ENCODE results near the gene ATRNL1.

DNA sequence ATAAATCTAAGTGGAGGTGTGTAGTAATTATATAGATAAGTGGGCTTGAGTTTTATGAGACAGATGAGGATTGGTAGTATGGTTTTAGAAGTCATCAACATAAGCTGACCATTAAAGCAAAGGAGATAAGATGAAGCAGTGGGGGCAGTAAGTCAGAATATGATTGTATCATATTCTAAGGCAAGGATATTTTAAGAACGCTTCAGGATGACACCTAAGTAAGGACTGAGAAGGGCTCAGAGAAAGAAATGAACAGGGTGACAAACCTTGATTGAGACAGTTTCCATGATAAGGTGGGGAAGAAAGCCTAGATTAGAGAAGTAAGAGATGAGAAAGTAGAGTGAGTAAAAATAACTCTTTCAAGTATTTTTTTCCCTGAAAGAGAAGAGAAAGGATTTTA, 567.2 kb downstream of the ATRNL1 start:
- TF ChIP-seq, protein P1, sequence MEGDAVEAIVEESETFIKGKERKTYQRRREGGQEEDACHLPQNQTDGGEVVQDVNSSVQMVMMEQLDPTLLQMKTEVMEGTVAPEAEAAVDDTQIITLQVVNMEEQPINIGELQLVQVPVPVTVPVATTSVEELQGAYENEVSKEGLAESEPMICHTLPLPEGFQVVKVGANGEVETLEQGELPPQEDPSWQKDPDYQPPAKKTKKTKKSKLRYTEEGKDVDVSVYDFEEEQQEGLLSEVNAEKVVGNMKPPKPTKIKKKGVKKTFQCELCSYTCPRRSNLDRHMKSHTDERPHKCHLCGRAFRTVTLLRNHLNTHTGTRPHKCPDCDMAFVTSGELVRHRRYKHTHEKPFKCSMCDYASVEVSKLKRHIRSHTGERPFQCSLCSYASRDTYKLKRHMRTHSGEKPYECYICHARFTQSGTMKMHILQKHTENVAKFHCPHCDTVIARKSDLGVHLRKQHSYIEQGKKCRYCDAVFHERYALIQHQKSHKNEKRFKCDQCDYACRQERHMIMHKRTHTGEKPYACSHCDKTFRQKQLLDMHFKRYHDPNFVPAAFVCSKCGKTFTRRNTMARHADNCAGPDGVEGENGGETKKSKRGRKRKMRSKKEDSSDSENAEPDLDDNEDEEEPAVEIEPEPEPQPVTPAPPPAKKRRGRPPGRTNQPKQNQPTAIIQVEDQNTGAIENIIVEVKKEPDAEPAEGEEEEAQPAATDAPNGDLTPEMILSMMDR (IDR thresholded peaks at IDR 0.05) = no peak
- TF ChIP-seq POLR2A (IDR thresholded peaks at IDR 0.05) (no peak), POLR2AphosphoS5 (IDR thresholded peaks at IDR 0.05) (no peak)

Measured in prostate gland (tissue), 2 donors.